ENCODE data around the gene SEC16B.

DNA sequence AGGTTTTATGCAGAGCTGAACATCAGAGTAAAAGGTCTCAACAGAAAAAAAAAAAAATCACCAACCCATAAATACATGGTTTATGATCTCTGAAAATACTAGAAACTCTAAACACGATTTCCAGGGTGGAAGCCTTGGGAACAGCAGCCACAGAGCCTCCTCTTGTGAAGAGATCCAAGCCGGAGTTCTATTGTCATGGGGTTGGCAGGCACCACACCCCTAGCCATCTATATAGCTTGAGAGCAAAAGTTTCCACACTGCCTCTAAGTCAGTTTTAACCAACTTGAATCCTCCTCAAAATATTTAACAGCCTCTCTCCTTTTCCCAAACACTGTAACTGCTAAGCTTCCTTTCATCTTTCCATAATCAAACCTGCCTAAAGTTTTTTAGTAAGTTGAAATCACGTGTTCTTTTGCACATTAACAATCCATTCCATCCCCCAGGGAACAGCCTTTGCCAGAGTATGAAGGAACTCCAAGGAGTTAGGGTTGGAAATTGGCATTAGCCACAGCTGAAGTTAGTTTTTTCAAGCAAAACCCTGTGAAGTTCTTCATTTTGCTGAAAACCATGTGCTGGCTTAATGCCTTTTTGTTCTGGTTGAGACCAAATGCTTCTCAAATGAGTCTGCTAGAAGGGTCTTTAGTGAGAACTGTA lies 13.8 kb upstream of the SEC16B start:
- TF ChIP-seq, protein P1, sequence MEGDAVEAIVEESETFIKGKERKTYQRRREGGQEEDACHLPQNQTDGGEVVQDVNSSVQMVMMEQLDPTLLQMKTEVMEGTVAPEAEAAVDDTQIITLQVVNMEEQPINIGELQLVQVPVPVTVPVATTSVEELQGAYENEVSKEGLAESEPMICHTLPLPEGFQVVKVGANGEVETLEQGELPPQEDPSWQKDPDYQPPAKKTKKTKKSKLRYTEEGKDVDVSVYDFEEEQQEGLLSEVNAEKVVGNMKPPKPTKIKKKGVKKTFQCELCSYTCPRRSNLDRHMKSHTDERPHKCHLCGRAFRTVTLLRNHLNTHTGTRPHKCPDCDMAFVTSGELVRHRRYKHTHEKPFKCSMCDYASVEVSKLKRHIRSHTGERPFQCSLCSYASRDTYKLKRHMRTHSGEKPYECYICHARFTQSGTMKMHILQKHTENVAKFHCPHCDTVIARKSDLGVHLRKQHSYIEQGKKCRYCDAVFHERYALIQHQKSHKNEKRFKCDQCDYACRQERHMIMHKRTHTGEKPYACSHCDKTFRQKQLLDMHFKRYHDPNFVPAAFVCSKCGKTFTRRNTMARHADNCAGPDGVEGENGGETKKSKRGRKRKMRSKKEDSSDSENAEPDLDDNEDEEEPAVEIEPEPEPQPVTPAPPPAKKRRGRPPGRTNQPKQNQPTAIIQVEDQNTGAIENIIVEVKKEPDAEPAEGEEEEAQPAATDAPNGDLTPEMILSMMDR (conservative IDR thresholded peaks at IDR 0.05 in 1 of 2, IDR thresholded peaks at IDR 0.05 in 1 of 2; ENCODE audit: low read depth in 1 of 2, low read length in 2 of 2): no peak
- no peak for TF ChIP-seq EZH2 (IDR thresholded peaks at IDR 0.05; ENCODE audit: low read length, missing control alignments)

Measured in fibroblast of lung (primary cell).